Neuron (in vitro differentiated cells): ENCODE results near the gene GPR176.

Source experiments
- H2AFZ ChIP-seq: one replicate; pipeline ENCODE4 v1.6.1; 2013; ENCODE audit warnings: low read depth, mild to moderate bottlenecking, inconsistent platforms, low read length, moderate library complexity
- H3K27me3 ChIP-seq: one replicate; pipeline ENCODE4 v1.6.1; 2013; ENCODE audit warnings: low read length; ENCODE audit not compliant: insufficient read depth
- H3K36me3 ChIP-seq: one replicate; pipeline ENCODE4 v1.6.1; 2013; ENCODE audit warnings: low read length; ENCODE audit not compliant: insufficient read depth
- H3K4me1 ChIP-seq: one replicate; pipeline ENCODE4 v1.6.1; 2013; ENCODE audit warnings: low read length; ENCODE audit not compliant: insufficient read depth
- H3K4me3 ChIP-seq: 2 replicates; pipeline ENCODE4 v1.5.1; 2013; ENCODE audit warnings: mild to moderate bottlenecking, low read length, moderate library complexity
- H3K9me3 ChIP-seq: one replicate; pipeline ENCODE4 v1.6.1; 2013; ENCODE audit warnings: low read length

Gene GPR176

DNA sequence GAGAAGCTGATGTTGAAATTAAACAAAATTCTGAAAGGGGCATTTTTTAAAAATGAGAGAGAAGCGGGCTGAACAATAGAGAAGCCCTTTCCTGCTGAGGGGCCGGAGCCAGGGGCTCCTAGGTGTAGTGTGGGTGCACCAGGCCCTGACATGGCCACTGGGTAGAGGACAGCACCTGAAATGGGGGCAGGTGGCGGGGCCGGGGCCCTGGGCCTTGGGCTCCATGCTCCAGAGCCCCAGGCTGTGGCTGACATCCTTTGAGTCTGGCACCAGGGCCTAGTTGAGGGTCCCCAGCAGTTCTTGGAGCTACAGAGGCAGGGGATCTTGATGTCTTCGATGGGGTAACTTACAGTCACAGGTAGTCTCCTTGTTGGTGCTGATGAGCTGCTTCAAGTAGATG, 6.5 kb upstream of the GPR176 start:
- H3K4me1 ChIP-seq, result no peaks in the 10 kb centered on the region
- no peaks in the 10 kb centered on the region for H3K9me3 ChIP-seq
- no peak overlapping the region for H3K4me3 ChIP-seq
- H3K36me3 ChIP-seq, result no peaks in the 10 kb centered on the region
- peaks cover 19% of the 10 kb centered on the region for H3K27me3 ChIP-seq
- no peak overlapping the region for H2AFZ ChIP-seq

DNA sequence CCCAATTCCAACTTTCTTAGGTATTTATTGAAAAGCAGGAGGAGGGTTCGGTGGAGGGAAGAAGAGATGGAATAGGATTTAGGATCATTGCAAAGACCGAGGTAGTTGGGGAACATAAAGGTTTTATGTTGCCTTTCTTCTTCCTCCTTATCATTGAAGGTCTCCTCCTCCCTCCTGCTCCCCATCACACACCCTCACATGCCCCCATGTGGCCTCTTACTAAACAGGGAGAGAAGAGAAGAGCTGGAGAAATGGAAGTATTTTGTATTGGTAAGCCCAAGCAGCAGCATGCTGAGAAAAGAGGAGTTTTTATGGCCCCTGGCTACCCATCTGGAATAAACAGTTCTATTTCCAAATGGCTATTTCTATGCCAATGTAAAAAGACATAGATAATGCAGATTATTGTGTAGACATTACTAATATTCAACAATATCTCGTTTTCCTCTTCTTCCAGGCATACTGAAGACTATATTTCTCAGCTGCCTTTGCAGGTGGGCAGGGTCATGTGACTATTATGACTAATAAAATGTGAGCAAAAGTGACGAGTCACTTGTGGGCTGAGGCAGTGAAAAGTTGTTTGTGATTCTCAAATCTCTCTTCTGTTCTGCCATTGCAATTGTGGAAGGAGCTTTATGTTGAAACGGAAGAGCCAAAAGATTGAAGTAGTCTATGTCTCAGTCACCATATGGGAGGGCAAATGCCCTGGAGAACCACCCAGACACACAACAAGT, 5.2 kb upstream of the GPR176 start:
- no peak overlapping the region for H2AFZ ChIP-seq
- no peak overlapping the region for H3K4me3 ChIP-seq
- H3K27me3 ChIP-seq, result peaks cover 32% of the 10 kb centered on the region
- H3K36me3 ChIP-seq, result no peaks in the 10 kb centered on the region
- no peaks in the 10 kb centered on the region for H3K4me1 ChIP-seq
- H3K9me3 ChIP-seq, result peaks cover 7% of the 10 kb centered on the region

DNA sequence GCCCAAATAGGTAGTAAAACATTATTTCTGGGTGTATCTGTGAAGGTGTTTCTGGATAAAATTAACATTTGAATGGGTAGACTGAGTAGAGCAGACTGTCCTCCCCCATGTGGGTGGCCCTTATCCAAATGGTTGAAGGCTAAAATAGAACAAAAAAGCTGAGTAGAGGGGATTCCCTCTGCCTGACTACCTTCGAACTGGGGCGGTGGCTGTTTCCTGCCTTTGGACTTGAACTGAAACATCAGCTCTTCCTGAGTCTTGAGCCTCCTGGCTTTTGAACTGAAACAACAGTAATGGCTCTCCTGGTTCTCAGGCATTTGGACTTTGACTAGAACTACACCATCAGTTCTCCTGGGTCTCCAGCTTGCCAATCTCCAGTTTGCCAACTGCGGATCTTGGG, 4.4 kb upstream of the GPR176 start:
- H3K9me3 ChIP-seq, result peaks cover 7% of the 10 kb centered on the region
- no peak overlapping the region for H3K4me3 ChIP-seq
- H3K27me3 ChIP-seq, result peaks cover 38% of the 10 kb centered on the region
- H2AFZ ChIP-seq, result no peak overlapping the region
- H3K4me1 ChIP-seq, result no peaks in the 10 kb centered on the region
- H3K36me3 ChIP-seq, result no peaks in the 10 kb centered on the region

DNA sequence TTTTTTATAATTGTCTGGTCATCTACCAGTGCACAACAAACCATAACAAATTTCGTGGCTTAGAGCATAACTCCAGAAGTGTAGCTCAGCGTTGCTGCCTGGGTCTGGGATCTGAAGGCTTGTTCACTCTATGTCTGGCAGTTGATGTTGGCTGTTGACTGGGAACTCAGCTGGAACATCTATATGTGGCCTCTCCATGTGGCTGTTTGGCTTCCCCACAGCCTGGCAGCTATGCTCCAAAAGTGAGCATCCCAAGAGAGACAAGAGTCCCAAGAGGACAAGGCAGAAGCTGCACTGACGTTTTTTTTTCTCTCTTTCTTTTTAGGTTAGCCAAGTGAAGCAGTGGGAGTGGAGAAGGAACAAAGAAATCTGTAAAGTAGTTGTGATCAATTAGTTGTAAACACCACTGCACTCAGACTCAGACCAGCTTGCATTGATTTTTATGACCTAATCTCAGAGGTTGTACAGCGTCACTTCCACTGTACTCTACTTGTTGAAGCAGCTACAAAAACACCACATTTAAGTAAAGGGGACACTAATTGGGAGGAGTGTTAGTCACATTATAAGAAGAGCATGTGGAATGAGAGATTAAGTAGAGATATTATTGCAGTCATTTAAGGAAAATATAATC, 2.5 kb upstream of the GPR176 start:
- Histone ChIP-seq H2AFZ (no peak overlapping the region), H3K4me3 (no peak overlapping the region), H3K9me3 (peaks cover 7% of the 10 kb centered on the region), H3K36me3 (no peaks in the 10 kb centered on the region), H3K27me3 (peaks cover 53% of the 10 kb centered on the region), H3K4me1 (no peaks in the 10 kb centered on the region)

DNA sequence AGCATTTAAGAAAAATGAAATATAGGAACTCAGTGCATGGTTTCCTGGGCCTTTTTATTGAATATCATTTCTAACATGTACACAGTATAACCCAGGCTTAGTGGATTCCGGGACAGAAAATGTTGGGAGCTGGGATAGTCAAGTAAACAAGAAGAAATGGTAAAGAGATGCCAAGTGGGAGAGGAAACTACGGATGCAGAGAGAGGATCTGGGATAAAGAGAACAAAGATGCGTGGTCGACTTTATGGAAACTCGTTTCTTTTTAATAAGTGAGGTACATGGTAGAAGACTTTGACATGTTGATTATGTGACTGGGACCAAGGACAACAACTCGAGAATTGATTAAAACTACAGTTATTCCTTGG, 1.2 kb upstream of the GPR176 start:
- peaks cover 61% of the 10 kb centered on the region for H3K27me3 ChIP-seq
- H2AFZ ChIP-seq, result peak overlapping the region; percentile 81
- no peaks in the 10 kb centered on the region for H3K36me3 ChIP-seq
- no peaks in the 10 kb centered on the region for H3K4me1 ChIP-seq
- no peak overlapping the region for H3K4me3 ChIP-seq
- H3K9me3 ChIP-seq, result peaks cover 10% of the 10 kb centered on the region

DNA sequence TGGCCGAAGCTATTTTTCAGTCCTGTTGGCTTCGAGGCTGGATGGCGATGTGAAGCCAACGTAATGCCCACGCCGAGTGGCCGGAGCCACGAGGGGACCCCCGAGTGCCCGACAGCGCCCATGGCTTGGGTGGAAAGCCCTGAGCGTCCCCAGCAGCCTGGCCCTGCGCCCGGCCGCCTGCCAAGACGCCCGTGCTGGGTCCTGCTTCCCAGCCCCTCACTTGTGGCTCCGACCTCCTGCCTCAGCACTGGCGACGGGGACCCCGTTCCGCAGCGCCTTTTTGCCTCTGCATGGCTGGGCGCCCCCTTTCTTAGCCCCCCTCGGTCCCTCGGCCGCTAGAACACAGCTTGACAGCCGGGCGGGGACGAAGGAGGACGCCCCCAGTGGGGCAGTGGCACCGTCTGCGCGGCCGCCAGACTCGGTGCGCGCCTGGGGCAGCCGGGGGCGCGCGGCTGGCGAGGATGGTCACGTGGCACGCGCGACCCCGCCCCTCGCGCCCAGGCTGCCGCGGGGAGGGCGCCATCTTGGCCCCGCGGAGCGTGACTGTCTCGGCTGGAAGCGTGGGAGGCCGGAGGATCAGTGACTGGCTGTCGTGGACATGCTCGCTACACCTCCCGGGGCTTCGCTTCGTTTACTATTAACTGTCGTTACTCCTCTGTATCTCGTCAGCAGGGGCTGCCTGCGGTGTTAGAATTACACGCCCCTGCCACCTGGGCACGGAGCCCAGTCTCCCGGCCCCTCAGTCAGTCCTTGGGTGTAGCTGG, 626 bp upstream of the GPR176 start:
- Histone ChIP-seq H3K27me3 (peaks cover 61% of the 10 kb centered on the region), H3K9me3 (peaks cover 10% of the 10 kb centered on the region), H3K4me1 (no peaks in the 10 kb centered on the region), H3K36me3 (no peaks in the 10 kb centered on the region), H2AFZ (peak overlapping the region; percentile 81), H3K4me3 (peak overlapping the region; percentile 10)

DNA sequence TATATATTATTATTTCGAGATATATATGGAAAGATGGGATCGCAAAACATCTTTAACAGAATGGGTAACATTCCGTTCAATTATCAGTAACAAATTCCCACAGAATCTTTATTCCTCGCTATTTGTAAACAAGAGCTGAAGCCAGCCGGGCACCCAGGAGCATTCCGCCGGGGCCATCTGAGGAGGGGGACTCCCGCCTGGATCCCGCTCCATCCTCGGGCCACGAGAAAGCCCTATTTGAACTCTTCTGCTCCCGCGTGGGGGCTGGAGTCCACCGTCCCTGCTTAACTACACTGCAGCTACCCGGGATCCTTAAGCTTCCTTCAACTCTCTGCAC, 687 bp downstream of the GPR176 start:
- Histone ChIP-seq H3K9me3 (peaks cover 10% of the 10 kb centered on the region), H3K36me3 (no peaks in the 10 kb centered on the region), H3K27me3 (peaks cover 56% of the 10 kb centered on the region), H3K4me3 (no peak overlapping the region), H3K4me1 (no peaks in the 10 kb centered on the region), H2AFZ (peak overlapping the region; percentile 81)

DNA sequence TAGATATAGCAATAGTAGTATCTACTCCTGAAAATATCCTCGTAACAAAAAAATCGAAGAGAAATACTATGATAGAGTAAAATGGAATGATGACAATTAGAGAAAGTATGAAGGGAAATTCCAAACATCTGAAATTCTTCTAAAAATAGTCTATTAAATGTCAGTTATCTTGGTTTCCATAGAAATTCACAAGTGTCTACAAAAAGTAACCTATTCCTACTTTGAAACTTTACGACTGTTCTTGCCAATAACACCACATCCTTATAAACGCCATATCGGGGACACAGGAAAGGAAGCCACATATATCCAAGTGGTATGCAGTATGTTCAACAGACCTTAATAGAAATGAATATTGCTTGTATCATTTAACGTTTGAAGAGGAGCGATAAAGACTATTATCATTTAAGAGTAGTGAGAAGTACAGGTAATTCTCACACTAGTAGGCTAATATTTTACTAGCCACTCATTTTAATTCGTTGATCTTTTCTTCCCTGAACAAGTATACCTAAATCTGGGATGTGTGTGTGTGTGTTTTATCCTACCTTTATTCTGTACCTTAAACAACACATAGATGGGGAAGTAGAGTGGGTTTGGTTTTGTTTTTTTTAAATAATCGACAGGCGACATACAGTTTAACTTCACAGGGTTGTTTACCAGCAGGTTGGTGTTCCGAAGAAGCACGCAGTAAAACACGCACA, 1.2 kb downstream of the GPR176 start:
- Histone ChIP-seq H3K4me3 (no peak overlapping the region), H3K27me3 (peaks cover 56% of the 10 kb centered on the region), H3K9me3 (peaks cover 10% of the 10 kb centered on the region), H3K4me1 (no peaks in the 10 kb centered on the region), H3K36me3 (no peaks in the 10 kb centered on the region), H2AFZ (no peak overlapping the region)

DNA sequence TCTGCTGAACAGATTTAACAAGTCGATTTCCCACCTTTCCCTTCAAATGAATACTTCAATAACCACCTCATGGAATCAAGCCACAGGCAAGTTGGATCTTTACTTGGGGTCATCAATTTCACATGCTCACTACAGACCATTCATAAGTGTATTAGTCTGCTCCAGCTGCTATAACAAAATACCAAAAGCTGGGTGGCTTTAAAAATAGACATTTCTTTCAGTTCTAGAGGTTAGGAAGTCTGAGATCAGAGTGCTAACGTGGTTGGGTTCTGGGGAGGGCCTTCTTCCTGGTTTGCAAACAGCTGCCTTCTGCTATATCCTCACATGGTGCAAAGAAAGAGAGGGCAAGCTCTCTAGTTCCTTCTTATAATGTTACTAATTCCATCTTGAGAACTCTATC, 5.1 kb downstream of the GPR176 start:
- Histone ChIP-seq H3K9me3 (peaks cover 3% of the 10 kb centered on the region), H2AFZ (no peak overlapping the region), H3K4me1 (no peaks in the 10 kb centered on the region), H3K36me3 (no peaks in the 10 kb centered on the region), H3K27me3 (peaks cover 34% of the 10 kb centered on the region), H3K4me3 (no peak overlapping the region)

DNA sequence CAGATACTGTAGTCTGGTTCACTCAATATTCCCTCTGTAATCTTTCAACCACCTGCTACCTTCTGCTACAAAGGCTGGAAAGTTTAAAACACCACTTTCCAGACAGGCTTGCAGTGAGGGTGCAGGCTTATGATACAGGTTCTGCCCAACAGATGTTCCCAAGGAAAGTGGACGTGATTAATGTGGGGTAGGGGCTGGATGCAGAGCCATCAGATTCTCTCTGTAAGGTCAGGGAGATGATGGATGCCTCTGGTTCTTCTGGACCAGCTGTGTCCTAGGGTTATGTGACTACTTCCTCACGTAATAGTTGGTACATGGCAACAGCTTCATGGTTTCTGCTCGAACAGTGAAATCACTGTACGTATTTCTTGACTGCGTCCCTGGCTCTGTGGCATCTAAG, 11.1 kb downstream of the GPR176 start:
- H2AFZ ChIP-seq, result no peak overlapping the region
- H3K27me3 ChIP-seq, result peaks cover 5% of the 10 kb centered on the region
- no peak overlapping the region for H3K4me3 ChIP-seq
- H3K4me1 ChIP-seq, result peaks cover 23% of the 10 kb centered on the region
- no peaks in the 10 kb centered on the region for H3K9me3 ChIP-seq
- no peaks in the 10 kb centered on the region for H3K36me3 ChIP-seq

DNA sequence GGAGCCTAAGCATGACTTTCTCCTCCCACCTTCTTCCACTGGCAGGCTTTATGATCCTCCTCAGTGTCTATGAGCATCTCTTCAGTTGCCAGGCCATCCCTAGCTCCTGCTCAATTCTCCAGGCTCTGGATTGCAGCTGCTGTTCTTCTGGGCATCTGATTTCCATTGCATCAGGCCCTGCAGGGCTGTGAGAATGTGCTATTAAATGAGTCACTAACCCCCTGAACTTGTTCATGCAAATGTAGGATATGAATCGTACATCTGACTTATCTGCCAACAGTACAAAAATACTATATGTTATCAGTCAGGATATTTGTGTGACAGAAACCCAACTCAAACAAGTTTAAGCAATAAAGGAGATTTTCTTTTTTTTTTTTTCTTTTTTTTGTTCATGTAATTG, 11.9 kb downstream of the GPR176 start:
- no peak overlapping the region for H2AFZ ChIP-seq
- peaks cover 23% of the 10 kb centered on the region for H3K4me1 ChIP-seq
- no peak overlapping the region for H3K4me3 ChIP-seq

DNA sequence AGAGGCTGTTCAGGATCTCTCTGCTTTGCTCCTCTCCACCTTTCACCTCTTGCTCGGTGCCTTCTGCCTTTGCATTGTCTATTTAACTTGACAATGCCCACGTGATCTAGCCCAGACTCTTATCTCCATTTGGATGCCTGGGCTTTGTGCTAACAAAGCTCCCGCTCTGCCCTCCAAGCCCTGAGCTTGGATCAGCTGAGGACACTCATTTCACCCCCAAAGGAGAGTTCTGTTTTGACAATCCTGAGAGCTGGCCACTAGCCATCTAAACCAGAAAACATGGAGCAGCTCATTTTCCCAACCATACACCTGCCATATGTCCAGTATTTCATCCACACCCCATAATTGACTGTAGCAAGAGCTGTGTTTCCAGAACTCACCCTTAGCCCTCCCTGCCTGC, 12.8 kb downstream of the GPR176 start:
- peaks cover 23% of the 10 kb centered on the region for H3K4me1 ChIP-seq
- peaks cover 5% of the 10 kb centered on the region for H3K27me3 ChIP-seq
- H3K36me3 ChIP-seq, result no peaks in the 10 kb centered on the region
- H2AFZ ChIP-seq, result no peak overlapping the region
- no peaks in the 10 kb centered on the region for H3K9me3 ChIP-seq
- H3K4me3 ChIP-seq, result no peak overlapping the region

More for the DNA sequence above, 11.9 kb downstream of the GPR176 start:
- Histone ChIP-seq H3K27me3 (peaks cover 5% of the 10 kb centered on the region), H3K9me3 (no peaks in the 10 kb centered on the region), H3K36me3 (no peaks in the 10 kb centered on the region)

DNA sequence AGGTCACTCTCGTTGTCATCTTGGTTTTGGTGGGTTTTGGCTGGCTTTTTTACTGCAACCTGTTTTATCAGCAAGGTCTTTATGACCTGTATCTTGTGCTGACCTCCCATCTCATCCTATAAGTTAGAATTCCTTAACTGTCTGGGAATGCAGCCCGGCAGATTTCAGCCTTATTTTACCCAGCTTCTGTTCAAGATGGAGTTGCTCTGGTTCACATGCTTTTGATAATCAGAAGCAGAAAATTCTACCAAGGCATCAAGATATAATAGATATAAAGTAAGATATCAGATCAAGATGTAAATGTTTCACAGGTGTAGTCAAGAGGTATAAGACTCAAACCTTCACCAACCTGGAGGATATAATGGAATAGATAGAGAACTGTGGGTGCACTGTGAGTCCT, 16.0 kb downstream of the GPR176 start:
- H3K4me3 ChIP-seq, result no peak overlapping the region
- no peaks in the 10 kb centered on the region for H3K36me3 ChIP-seq
- no peak overlapping the region for H2AFZ ChIP-seq
- peaks cover 3% of the 10 kb centered on the region for H3K27me3 ChIP-seq
- peaks cover 28% of the 10 kb centered on the region for H3K4me1 ChIP-seq
- no peaks in the 10 kb centered on the region for H3K9me3 ChIP-seq
